Nephron progenitor cell (in vitro differentiated cells): ENCODE results near the gene SEL1L3.

Source experiments
- DNase-seq: peaks from one replicate; pipeline ENCODE4 v3.0.0; 2021
- H3K27ac Mint-ChIP-seq: 2 replicates; pipeline ENCODE4 v1.8.0; 2021; ENCODE audit warnings: mild to moderate bottlenecking, moderate library complexity, mixed read lengths
- H3K27me3 Mint-ChIP-seq: 2 replicates; pipeline ENCODE4 v1.8.0; 2021; ENCODE audit warnings: mild to moderate bottlenecking, low read depth, mixed read lengths; ENCODE audit not compliant: poor library complexity
- H3K36me3 Mint-ChIP-seq: 2 replicates; pipeline ENCODE4 v1.8.0; 2021; ENCODE audit warnings: low read depth, mixed read lengths
- H3K4me1 Mint-ChIP-seq: 2 replicates; pipeline ENCODE4 v1.8.0; 2021; ENCODE audit warnings: mixed read lengths
- H3K4me3 Mint-ChIP-seq: 2 replicates; pipeline ENCODE4 v1.8.0; 2021; ENCODE audit warnings: mild to moderate bottlenecking, moderate library complexity, mixed read lengths
- H3K9me3 Mint-ChIP-seq: 2 replicates; pipeline ENCODE4 v1.8.0; 2021; ENCODE audit warnings: mild to moderate bottlenecking, moderate library complexity, mixed read lengths
- TF ChIP-seq, protein P1 (sequence below): fragments of 200-600 bp; sonication (generic); IDR thresholded peaks from 2 replicates; pipeline ENCODE4 v1.5.0; 2021; ENCODE audit warnings: antibody characterized with exemption

The SEL1L3 gene

DNA sequence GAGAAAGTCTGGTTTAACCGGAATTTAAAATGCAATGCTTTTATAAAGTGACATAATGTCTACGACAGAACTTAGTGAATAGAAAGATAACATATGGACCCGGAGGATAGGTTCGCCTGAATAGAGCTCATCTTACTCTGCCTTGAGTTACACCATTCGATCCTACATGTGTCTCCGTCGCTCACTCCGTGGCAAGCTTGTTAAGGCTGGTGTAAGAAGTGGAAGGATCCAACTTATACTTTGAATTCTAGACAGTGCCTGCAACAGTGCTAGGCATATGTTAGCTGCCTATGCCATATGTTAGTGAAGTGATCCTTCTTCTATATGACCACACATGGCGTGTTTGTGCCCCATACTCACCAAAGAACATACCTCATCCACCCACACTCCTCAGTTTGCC lies 50.9 kb downstream of the SEL1L3 start:
- TF ChIP-seq, protein P1, sequence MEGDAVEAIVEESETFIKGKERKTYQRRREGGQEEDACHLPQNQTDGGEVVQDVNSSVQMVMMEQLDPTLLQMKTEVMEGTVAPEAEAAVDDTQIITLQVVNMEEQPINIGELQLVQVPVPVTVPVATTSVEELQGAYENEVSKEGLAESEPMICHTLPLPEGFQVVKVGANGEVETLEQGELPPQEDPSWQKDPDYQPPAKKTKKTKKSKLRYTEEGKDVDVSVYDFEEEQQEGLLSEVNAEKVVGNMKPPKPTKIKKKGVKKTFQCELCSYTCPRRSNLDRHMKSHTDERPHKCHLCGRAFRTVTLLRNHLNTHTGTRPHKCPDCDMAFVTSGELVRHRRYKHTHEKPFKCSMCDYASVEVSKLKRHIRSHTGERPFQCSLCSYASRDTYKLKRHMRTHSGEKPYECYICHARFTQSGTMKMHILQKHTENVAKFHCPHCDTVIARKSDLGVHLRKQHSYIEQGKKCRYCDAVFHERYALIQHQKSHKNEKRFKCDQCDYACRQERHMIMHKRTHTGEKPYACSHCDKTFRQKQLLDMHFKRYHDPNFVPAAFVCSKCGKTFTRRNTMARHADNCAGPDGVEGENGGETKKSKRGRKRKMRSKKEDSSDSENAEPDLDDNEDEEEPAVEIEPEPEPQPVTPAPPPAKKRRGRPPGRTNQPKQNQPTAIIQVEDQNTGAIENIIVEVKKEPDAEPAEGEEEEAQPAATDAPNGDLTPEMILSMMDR = no peak
- Mint-ChIP-seq H3K4me3 (no peak overlapping the region), H3K4me1 (peaks cover 14% of the 10 kb centered on the region), H3K27ac (no peak overlapping the region), H3K36me3 (no peaks in the 10 kb centered on the region), H3K9me3 (no peaks in the 10 kb centered on the region), H3K27me3 (peaks cover 3% of the 10 kb centered on the region)
- DNase-seq = no peak

- Mint-ChIP-seq H3K36me3 (no peaks in the 10 kb centered on the region), H3K27ac (no peak overlapping the region), H3K27me3 (peaks cover 3% of the 10 kb centered on the region)
Measured at GRCh38 chr4:25811374-25811690, 51.5 kb downstream of the SEL1L3 start.

GRCh38 chr4:25810461-25811373 lies 52.1 kb downstream of the SEL1L3 start:
- Mint-ChIP-seq H3K4me1 (peaks cover 14% of the 10 kb centered on the region), H3K9me3 (no peaks in the 10 kb centered on the region), H3K27me3 (peaks cover 3% of the 10 kb centered on the region), H3K4me3 (no peak overlapping the region), H3K36me3 (no peaks in the 10 kb centered on the region), H3K27ac (no peak overlapping the region)
- no peak for DNase-seq
- TF ChIP-seq, protein P1 = no peak

More at GRCh38 chr4:25811374-25811690, 51.5 kb downstream of the SEL1L3 start:
- Mint-ChIP-seq H3K9me3 (no peaks in the 10 kb centered on the region), H3K4me3 (no peak overlapping the region), H3K4me1 (peaks cover 14% of the 10 kb centered on the region)
- TF ChIP-seq, protein P1 = no peak
- DNase-seq = no peak

DNA sequence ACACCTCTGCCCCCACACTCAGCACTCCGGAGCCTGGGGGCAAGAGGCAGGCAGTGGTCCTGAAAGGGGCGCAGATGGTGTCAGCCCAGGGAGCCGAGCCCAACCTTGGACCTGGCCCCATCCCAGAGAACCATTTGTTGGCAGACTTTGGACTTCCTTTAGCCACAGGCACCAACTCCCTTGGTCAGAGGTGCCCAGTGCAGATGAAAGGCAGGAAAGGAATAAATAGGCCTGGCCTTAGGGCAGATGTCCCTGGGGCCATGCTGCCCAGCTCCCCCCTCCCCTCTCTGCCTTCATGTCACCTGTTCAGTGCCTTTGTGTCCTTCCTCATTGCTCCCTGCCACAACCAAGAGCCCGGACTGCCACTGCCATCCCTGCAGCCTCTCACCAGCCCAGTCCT lies 52.8 kb downstream of the SEL1L3 start:
- Mint-ChIP-seq H3K27ac (no peak overlapping the region), H3K4me3 (no peak overlapping the region), H3K27me3 (peaks cover 3% of the 10 kb centered on the region), H3K9me3 (no peaks in the 10 kb centered on the region), H3K4me1 (peaks cover 14% of the 10 kb centered on the region), H3K36me3 (no peaks in the 10 kb centered on the region)
- TF ChIP-seq, protein P1 = no peak
- no peak for DNase-seq

GRCh38 chr4:25807102-25807728 lies 55.6 kb downstream of the SEL1L3 start:
- H3K9me3 Mint-ChIP-seq = no peaks in the 10 kb centered on the region
- no peak overlapping the region for H3K4me3 Mint-ChIP-seq
- TF ChIP-seq, protein P1 = no peak
- H3K4me1 Mint-ChIP-seq = peaks cover 21% of the 10 kb centered on the region
- no peak for DNase-seq
- H3K27ac Mint-ChIP-seq = no peak overlapping the region
- no peaks in the 10 kb centered on the region for H3K36me3 Mint-ChIP-seq
- H3K27me3 Mint-ChIP-seq = no peaks in the 10 kb centered on the region
